Suprapubic skin (tissue), 4 donors: ENCODE results near the gene SLC9C1.

ENCODE experiments used
- CTCF ChIP-seq, 2 donors: fragments of 200-600 bp in 1 of 2; fragments of 450-650 bp in 1 of 2; sonication (generic) in 1 of 2; IDR thresholded peaks; one replicate each; pipeline ENCODE4 v1.5.1; 2016 to 2019; ENCODE audit warnings: antibody characterized with exemption in 2 of 2, mild to moderate bottlenecking in 1 of 2, moderate library complexity in 1 of 2
- EP300 ChIP-seq: sonication (generic); formaldehyde crosslinking; IDR thresholded peaks from one replicate; pipeline ENCODE4 v1.6.1; 2017; ENCODE audit warnings: antibody characterized with exemption
- POLR2A ChIP-seq, 2 donors: fragments of 450-650 bp; IDR thresholded peaks; one replicate each; pipeline ENCODE4 v1.6.1; 2017; ENCODE audit warnings: antibody characterized with exemption in 2 of 2, mild to moderate bottlenecking in 2 of 2, moderate library complexity in 2 of 2
- POLR2AphosphoS5 ChIP-seq, 3 donors: sonication (generic); formaldehyde crosslinking; IDR thresholded peaks; one replicate each; pipeline ENCODE4 v1.6.1; 2017; ENCODE audit warnings: antibody characterized with exemption in 3 of 3

- TF ChIP-seq CTCF (IDR thresholded peaks at IDR 0.05) = no peak
- TF ChIP-seq POLR2A (IDR thresholded peaks at IDR 0.05) = no peak
- TF ChIP-seq EP300 = no peak
- no peak for TF ChIP-seq POLR2AphosphoS5 (IDR thresholded peaks at IDR 0.05)
These were observed 106.7 kb downstream of the SLC9C1 start for GRCh38 chr3:112187300-112187699.
